Keratinocyte (primary cell): ENCODE data around the gene PPP1R14D. TPM values are rescaled to one million over a fixed set of nuclear protein-coding genes. Genes with fewer than 3 reads are reported as not detected.

Source experiments
- DNase-seq: peaks from one replicate; pipeline ENCODE4 v3.0.0-alpha.2; 2011; ENCODE audit warnings: low read depth, missing footprints, low spot score
- FAIRE-seq: peaks from 2 replicates; lab custom pipeline; 2011; peaks lifted over from hg19 to GRCh38; lab: Jason Lieb, UNC
- H2AFZ ChIP-seq: 2 replicates; pipeline ENCODE4 v1.6.0; 2012; ENCODE audit warnings: low read length, control low read depth, inconsistent platforms; ENCODE audit not compliant: control insufficient read depth
- H3K27ac ChIP-seq: 2 replicates; pipeline ENCODE4 v1.5.1; 2011; ENCODE audit warnings: low read length; ENCODE audit not compliant: control insufficient read depth, insufficient read depth
- H3K27me3 ChIP-seq: 3 replicates; pipeline ENCODE4 v1.6.0; 2011; ENCODE audit warnings: low read length; ENCODE audit not compliant: control insufficient read depth, insufficient read depth; ENCODE audit errors: extremely low read depth
- H3K36me3 ChIP-seq, 2 experiments: 2 replicates in 1 of 2; 3 replicates in 1 of 2; pipeline ENCODE4 v1.5.1; 2011; ENCODE audit warnings: low read length in 2 of 2, mild to moderate bottlenecking in 1 of 2; ENCODE audit not compliant: control insufficient read depth in 2 of 2, insufficient read depth in 2 of 2; ENCODE audit errors: extremely low read depth in 1 of 2
- H3K4me1 ChIP-seq: 3 replicates; pipeline ENCODE4 v1.5.1; 2011; ENCODE audit warnings: low read length; ENCODE audit not compliant: control insufficient read depth, insufficient read depth; ENCODE audit errors: extremely low read depth
- H3K4me2 ChIP-seq: 3 replicates; pipeline ENCODE4 v1.6.0; 2011; ENCODE audit warnings: low read depth, low read length; ENCODE audit not compliant: control insufficient read depth, insufficient read depth; ENCODE audit errors: extremely low read depth
- H3K4me3 ChIP-seq, 3 experiments: fragments of 200-600 bp in 1 of 3; sonication (generic) in 1 of 3; 2 replicates in 2 of 3; 3 replicates in 1 of 3; pipeline ENCODE4 v1.5.1; 2011 to 2016; ENCODE audit warnings: low read length in 3 of 3, mild to moderate bottlenecking in 3 of 3, control low read depth in 2 of 3, inconsistent platforms in 1 of 3, low read depth in 1 of 3, mixed read lengths in 1 of 3, mixed run types in 1 of 3, moderate library complexity in 1 of 3; ENCODE audit not compliant: control insufficient read depth in 2 of 3, insufficient read depth in 2 of 3; ENCODE audit errors: extremely low read depth in 1 of 3
- H3K79me2 ChIP-seq: 2 replicates; pipeline ENCODE4 v1.6.0; 2012; ENCODE audit warnings: low read length; ENCODE audit not compliant: control insufficient read depth, insufficient read depth
- H3K9ac ChIP-seq: 3 replicates; pipeline ENCODE4 v1.6.0; 2011; ENCODE audit warnings: low read length; ENCODE audit not compliant: control insufficient read depth, insufficient read depth; ENCODE audit errors: extremely low read depth
- H3K9me1 ChIP-seq: 3 replicates; pipeline ENCODE4 v1.6.0; 2011; ENCODE audit warnings: low read length; ENCODE audit not compliant: control insufficient read depth, insufficient read depth; ENCODE audit errors: extremely low read depth
- H3K9me3 ChIP-seq: 2 replicates; pipeline ENCODE4 v1.5.1; 2012; ENCODE audit warnings: low read depth, low read length; ENCODE audit not compliant: control insufficient read depth
- H4K20me1 ChIP-seq: 3 replicates; pipeline ENCODE4 v1.6.0; 2011; ENCODE audit warnings: low read length; ENCODE audit not compliant: control insufficient read depth, insufficient read depth; ENCODE audit errors: extremely low read depth
- EZH2 ChIP-seq: IDR thresholded peaks from one replicate; pipeline ENCODE4 v1.6.1; 2012; ENCODE audit warnings: inconsistent platforms, mild to moderate bottlenecking, low read length, moderate library complexity
- dilution Hi-C: fragments of 300-500 bp; cut with MboI; formaldehyde crosslinking; loops from one replicate; pipeline ENCODE4 v1.7.0; 2020; ENCODE audit warnings: low sequenced_read_pairs; ENCODE audit not compliant: extremely low pct_ligation_motif_present
- polyA plus RNA-seq, 5 experiments: library from polyadenylated mRNA; depleted of rRNA in 3 of 5; stranded (reverse) in 3 of 5; stranded (forward) in 1 of 5; unstranded in 1 of 5; fragments of >200 nt; gene quantifications; 1 replicate in 1 of 5; 2 replicates in 3 of 5; 3 replicates in 1 of 5; pipeline versions ENCODE4 v1.2.1 to v1.2.3, GENCODE V29; 2011 to 2012; ENCODE audit warnings: missing spikeins in 2 of 5, low read depth in 1 of 5, low replicate concordance in 1 of 5
- TF ChIP-seq, protein P1 (sequence below), 3 experiments: IDR thresholded peaks in 1 of 3; conservative IDR thresholded peaks in 1 of 3; optimal IDR thresholded peaks in 1 of 3; 2 replicates in 2 of 3; 3 replicates in 1 of 3; pipeline versions ENCODE3 to v1.5.1; 2011; ENCODE audit warnings: low read length in 3 of 3, mild to moderate bottlenecking in 3 of 3, moderate library complexity in 2 of 3, control low read depth in 1 of 3, inconsistent platforms in 1 of 3; ENCODE audit not compliant: insufficient read depth in 2 of 3; ENCODE audit errors: extremely low read depth in 1 of 3

The PPP1R14D gene
- polyA plus RNA-seq, 1 donor (not counting 4 experiments of a cell fraction or from before 2014, with no cell fraction given) = not detected

GRCh38 chr15:40845036-40845435, 16.5 kb upstream of the PPP1R14D start:
- DNase-seq (no peak), FAIRE-seq (no peak)
- H3K9me1 ChIP-seq = peaks cover 4% of the 10 kb centered on the region
- H3K79me2 ChIP-seq = peaks cover 54% of the 10 kb centered on the region
- no peak for TF ChIP-seq EZH2
- TF ChIP-seq, protein P1, sequence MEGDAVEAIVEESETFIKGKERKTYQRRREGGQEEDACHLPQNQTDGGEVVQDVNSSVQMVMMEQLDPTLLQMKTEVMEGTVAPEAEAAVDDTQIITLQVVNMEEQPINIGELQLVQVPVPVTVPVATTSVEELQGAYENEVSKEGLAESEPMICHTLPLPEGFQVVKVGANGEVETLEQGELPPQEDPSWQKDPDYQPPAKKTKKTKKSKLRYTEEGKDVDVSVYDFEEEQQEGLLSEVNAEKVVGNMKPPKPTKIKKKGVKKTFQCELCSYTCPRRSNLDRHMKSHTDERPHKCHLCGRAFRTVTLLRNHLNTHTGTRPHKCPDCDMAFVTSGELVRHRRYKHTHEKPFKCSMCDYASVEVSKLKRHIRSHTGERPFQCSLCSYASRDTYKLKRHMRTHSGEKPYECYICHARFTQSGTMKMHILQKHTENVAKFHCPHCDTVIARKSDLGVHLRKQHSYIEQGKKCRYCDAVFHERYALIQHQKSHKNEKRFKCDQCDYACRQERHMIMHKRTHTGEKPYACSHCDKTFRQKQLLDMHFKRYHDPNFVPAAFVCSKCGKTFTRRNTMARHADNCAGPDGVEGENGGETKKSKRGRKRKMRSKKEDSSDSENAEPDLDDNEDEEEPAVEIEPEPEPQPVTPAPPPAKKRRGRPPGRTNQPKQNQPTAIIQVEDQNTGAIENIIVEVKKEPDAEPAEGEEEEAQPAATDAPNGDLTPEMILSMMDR (optimal IDR thresholded peaks at IDR 0.05 in 1 of 3, IDR thresholded peaks at IDR 0.05 in 1 of 3, conservative IDR thresholded peaks at IDR 0.05 in 1 of 3; ENCODE audit: extremely low read depth in 1 of 3, insufficient read depth in 2 of 3, low read length in 3 of 3) = no peak
- H3K9me3 ChIP-seq = no peaks in the 10 kb centered on the region
- H3K27ac ChIP-seq = peak overlapping the region; percentile 92
- peak overlapping the region; percentile 79 to 99 (median 95) for H3K4me3 ChIP-seq
- dilution Hi-C loops = no loop called here
- H3K27me3 ChIP-seq = no peaks in the 10 kb centered on the region
- H3K4me2 ChIP-seq = peak overlapping the region; percentile 97
- peaks cover 21% of the 10 kb centered on the region for H4K20me1 ChIP-seq
- peaks cover 3 to 20% of the 10 kb centered on the region in 2 experiments for H3K36me3 ChIP-seq
- H3K4me1 ChIP-seq = peaks cover 42% of the 10 kb centered on the region
- peak overlapping the region; percentile 64 for H2AFZ ChIP-seq
- peak overlapping the region; percentile 85 for H3K9ac ChIP-seq

GRCh38 chr15:40844696-40845030, 16.2 kb upstream of the PPP1R14D start:
- peaks cover 21% of the 10 kb centered on the region for H4K20me1 ChIP-seq
- DNase-seq (no peak), FAIRE-seq (no peak)
- H3K9me3 ChIP-seq = no peaks in the 10 kb centered on the region
- TF ChIP-seq, protein P1 (optimal IDR thresholded peaks at IDR 0.05 in 1 of 3, IDR thresholded peaks at IDR 0.05 in 1 of 3, conservative IDR thresholded peaks at IDR 0.05 in 1 of 3; ENCODE audit: extremely low read depth in 1 of 3, insufficient read depth in 2 of 3, low read length in 3 of 3) = no peak
- no peak for TF ChIP-seq EZH2
- no peaks in the 10 kb centered on the region for H3K27me3 ChIP-seq
- H3K4me2 ChIP-seq = peak overlapping the region; percentile 97
- H3K4me1 ChIP-seq = peaks cover 42% of the 10 kb centered on the region
- peaks cover 51% of the 10 kb centered on the region for H3K79me2 ChIP-seq
- H3K9me1 ChIP-seq = peaks cover 4% of the 10 kb centered on the region
- H3K27ac ChIP-seq = peak overlapping the region; percentile 92
- H2AFZ ChIP-seq = peak overlapping the region; percentile 64
- peak overlapping the region; percentile 85 for H3K9ac ChIP-seq
- peak overlapping the region; percentile 79 to 99 (median 95) for H3K4me3 ChIP-seq
- H3K36me3 ChIP-seq = peaks cover 3 to 20% of the 10 kb centered on the region in 2 experiments
- dilution Hi-C loops = no loop called here
